Measurements from ENCODE around the gene NAT8L.

Gene NAT8L

DNA sequence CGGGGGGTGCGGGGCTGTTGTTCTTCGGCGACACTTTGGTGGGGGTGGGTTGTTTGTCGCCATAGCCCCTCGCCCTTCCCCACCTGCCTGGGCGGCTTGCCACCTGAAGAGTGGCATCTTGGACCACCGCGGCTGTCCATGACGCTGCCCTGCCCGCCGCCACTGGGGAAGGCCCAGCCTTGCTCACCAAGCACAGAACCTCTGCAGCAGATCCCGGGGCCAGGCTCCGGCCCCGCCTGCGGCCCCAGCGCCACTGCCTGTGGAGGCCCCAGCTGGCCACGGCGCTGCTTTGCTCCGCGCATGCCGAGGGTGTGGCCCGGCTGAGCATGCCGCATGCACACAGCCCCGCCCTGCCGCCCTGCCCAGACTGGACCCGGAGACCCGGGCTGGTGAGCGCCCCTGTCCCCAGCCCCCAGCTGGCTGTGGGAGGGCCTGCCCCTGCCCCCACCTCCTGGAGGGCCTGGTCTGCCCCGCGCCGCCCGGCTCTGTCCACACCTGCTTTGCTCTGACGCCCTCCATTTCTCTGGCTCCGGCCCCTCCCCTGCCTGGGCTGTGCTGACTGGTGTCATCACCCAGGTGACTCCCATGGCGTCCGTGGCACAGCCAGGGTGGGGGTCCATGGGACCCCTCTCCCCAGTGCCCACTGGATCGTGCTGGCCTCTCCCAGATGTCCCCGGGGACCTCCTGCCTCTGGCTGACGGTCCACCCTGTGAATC is 5.3 kb downstream of the NAT8L start:
- DNase-seq (ENCODE audit: low spot score): no peak

- no peak for DNase-seq (ENCODE audit: low spot score)
Measured at GRCh38 chr4:2065106-2065930, 6.2 kb downstream of the NAT8L start.

DNA sequence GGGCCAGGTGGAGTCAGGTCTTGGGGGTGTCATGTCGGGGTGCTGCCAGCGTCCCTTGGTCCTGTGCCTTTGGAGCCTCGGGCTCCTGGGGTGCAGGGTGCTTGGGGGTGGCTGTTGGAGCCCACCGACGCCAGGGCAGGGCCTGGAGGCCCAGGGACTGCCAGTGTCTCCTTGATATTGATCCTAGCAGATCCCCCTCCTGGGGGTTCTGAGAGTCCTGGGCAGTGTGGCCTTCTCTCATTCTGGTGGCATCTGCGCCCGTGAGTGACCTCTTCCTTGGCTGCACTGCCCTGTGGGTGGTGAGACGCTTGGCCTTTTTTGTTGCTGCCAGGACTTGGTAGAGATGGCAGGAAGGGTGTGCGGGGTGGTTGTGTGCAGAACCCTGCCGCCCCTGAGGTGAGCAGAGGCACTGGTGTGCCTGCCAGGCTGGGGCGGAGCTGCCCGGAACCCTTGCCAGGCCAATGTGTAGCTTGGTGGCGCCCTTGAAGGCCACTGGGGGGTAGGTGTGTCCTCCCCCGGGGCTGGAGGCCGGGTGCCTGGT is 7.0 kb downstream of the NAT8L start:
- no peak for DNase-seq (ENCODE audit: low spot score)

DNA sequence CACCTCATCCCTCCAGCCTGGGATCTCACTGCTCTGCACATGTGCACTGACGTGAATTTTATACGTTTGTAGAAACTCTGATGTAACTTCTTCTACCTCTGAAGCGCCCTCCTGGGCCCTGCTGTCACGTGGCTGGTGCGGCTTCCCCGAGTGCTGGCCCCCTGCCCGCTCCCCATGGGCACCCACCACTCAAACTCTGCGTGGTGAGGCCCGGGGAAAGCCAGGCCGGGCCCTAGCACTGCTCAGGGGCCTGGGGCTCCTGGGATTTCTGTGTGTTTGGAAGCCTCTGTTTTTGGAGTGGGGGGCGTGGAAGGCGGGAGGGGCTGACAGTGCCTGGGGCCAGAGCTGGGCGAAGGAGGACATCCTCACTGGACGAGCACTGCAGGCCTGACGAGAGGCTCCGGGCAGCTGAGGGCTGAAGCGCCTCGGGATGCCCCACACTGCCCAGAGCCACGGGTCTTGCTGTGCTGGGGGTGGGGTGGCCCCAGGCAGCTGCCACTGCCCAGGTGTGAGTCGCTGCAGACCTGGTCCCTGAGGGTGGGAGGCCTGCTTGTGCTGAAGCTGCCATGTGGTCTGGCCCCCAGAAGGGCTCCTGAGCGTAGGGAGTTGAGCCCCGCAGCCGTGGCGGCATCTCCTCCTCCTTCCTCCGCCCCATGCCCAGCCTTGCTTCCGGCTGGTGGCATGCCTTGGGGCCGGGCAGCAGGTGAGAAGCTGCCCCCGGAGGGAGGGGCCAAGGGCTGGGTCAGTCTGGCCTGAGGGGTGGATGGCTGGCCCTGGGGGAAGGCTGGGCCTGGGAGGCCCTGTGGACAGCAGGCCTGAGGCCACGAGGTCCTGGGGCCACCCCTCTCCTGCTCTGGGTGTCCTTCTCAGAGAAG is 7.7 kb downstream of the NAT8L start:
- DNase-seq (ENCODE audit: low spot score): no peak

GRCh38 chr4:2067446-2068197 is 8.5 kb downstream of the NAT8L start:
- no peak for DNase-seq (ENCODE audit: low spot score)

- DNase-seq (ENCODE audit: low spot score): no peak
Measured at GRCh38 chr4:2068198-2068470, 9.0 kb downstream of the NAT8L start.

GRCh38 chr4:2068566-2068965 is 9.4 kb downstream of the NAT8L start:
- no peak for DNase-seq (ENCODE audit: low spot score)

DNA sequence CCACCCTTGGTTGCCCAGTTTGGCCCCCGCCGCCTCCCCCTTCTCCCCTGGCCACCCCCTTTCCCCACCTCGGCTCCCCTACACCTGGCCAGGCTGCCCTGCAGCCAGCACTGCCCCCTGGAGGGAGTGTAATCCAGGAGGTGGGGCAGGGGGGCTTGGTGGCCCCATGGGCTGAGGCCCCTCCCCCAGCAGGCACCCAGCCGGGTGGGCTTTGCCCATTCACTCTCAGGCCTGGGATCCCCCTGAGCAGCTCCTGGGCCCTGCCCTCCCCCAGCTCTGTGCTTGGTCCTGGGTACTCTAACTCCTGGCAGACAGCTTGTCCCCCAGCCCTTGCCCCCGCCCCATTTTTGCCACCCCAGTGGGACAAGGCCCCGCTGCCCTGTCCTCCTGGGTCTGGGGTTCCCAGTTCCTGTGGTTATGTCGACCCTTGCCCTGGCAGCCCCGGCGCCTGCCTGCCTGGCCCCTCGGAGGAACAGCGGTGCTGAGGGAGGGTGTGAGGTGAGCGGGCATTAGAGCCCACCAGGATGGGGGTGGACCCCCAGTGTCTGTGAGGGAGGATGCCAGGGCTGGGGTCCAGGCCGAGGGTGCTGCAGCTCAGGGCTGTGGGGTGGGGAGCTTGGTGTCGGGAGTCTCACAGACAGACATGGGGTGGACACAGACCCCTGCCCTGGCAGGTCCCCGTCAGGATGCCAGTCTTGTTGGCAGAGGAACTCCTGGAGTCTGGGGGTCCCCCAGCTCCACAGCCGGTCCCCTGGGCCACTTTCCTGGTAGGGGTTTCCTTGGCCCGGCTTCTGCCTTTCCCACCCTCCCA is 10.2 kb downstream of the NAT8L start:
- no peak for DNase-seq (ENCODE audit: low spot score)

- no peak for DNase-seq (ENCODE audit: low spot score)
Measured at GRCh38 chr4:2069986-2070385, 10.9 kb downstream of the NAT8L start.

GRCh38 chr4:2070421-2071251 is 11.5 kb downstream of the NAT8L start:
- DNase-seq (ENCODE audit: low spot score): no peak

GRCh38 chr4:2071252-2071911 is 12.3 kb downstream of the NAT8L start:
- no peak for DNase-seq (ENCODE audit: low spot score)

GRCh38 chr4:2071912-2072867 is 13.1 kb downstream of the NAT8L start:
- DNase-seq (ENCODE audit: low spot score): peak; percentile 71

DNA sequence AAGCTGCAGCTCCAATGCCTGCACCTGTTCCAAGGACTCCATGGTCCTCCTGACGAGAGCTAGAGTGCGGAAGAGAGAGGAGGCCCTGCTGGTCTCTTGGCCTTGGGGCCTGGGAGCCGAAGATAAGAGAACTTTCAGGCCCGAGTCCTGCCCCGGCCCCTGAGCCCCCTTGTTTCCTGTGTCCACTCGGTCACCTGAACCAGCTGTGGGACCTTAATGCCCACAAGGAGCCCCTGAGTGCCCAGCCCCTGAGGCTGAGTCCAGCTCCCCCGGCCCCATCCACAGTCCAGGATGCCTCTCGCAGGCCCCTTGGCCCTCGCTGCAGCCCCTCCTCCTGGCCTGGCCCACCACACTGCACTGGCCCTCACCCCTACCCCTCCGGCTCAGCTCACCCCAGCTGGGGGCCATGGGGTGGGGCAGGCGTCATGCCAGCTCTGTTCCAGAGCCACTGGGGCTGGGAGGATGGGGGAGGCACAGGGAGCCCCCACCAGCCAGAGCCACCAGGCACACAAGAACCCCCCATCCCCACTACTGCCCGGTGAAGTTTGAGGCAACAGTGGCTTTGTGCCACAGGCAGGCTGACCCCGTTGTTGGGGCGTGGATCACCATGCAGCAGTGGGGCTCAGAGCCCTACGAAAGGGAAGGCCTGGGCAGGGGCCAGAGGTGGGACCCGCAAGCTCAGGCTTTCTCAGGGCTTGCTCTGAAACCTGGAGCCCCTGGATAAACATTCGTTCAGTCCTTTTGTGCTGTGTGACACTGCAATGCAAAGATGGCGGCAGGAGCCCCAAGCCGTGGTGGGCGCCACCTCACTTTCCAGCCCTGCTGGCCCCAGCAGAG is 14.1 kb downstream of the NAT8L start:
- no peak for DNase-seq (ENCODE audit: low spot score)

GRCh38 chr4:2073808-2074481 is 14.8 kb downstream of the NAT8L start:
- DNase-seq (ENCODE audit: low spot score): no peak

DNA sequence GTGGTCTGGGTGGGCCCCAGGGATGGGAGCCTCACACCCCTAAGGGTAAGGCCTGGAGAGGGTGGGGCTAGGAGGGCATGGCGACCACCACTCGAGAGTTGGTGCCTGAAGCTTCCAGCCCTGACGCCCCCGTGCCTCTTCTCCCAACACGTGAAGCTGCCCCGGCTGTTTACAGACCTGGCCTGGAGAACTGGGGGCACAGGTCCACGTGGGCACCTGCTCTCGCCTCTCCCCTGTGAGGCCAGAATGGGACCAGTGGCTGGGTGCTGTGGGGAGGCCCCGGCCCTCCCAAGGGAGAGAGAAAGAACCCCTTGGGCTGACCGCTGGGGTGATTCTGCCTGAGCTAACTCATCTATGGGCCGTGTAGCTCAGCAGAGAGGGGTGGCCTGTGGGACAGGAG is 15.5 kb downstream of the NAT8L start:
- DNase-seq (ENCODE audit: low spot score): no peak

GRCh38 chr4:2075171-2075986 is 16.3 kb downstream of the NAT8L start:
- DNase-seq (ENCODE audit: low spot score): no peak
